AG04449 (cell line): ENCODE results near the gene PDP2.

Source experiments
- CTCF ChIA-PET: fragments of 350-600 bp; formaldehyde crosslinking; extraction: SDS; loops from one replicate; lab custom pipeline; 2021; ENCODE audit warnings: antibody characterized with exemption; lab: Yijun Ruan, JAX
- POLR2A ChIA-PET: fragments of 400-600, 350-600 bp; formaldehyde crosslinking; extraction: SDS; loops from one replicate; lab custom pipeline; 2020; ENCODE audit warnings: antibody characterized with exemption, inconsistent platforms; lab: Yijun Ruan, JAX
- DNase-seq: peaks from one replicate; pipeline ENCODE4 v3.0.0-alpha.2; 2010; ENCODE audit warnings: low read depth, low spot score
- H3K4me3 ChIP-seq: 2 replicates; pipeline ENCODE4 v1.5.1; 2011; ENCODE audit warnings: low read depth, mild to moderate bottlenecking, control low read depth, low read length
- TF ChIP-seq, protein P1 (sequence below): IDR thresholded peaks from one replicate; pipeline ENCODE4 v1.5.1; 2011; ENCODE audit warnings: mild to moderate bottlenecking, moderate library complexity, low read length, control low read depth, inconsistent platforms; ENCODE audit not compliant: insufficient read depth; ENCODE audit errors: missing control alignments

PDP2 gene

GRCh38 chr16:66927918-66928649 lies 47.8 kb downstream of the PDP2 start:
- ChIA-PET POLR2A (interaction anchor here (1.0 kb wide), 1 partner anchor 30 kb away, joined by 3 read pairs; no protein-coding TSS in a partner anchor), CTCF (interaction anchor here (1.0 to 15.4 kb wide), 7 partner anchors 10 to 173 kb away, joined by 3 to 350 read pairs (median 3); partner anchors contain the start of gene CDH16)
- TF ChIP-seq, protein P1, sequence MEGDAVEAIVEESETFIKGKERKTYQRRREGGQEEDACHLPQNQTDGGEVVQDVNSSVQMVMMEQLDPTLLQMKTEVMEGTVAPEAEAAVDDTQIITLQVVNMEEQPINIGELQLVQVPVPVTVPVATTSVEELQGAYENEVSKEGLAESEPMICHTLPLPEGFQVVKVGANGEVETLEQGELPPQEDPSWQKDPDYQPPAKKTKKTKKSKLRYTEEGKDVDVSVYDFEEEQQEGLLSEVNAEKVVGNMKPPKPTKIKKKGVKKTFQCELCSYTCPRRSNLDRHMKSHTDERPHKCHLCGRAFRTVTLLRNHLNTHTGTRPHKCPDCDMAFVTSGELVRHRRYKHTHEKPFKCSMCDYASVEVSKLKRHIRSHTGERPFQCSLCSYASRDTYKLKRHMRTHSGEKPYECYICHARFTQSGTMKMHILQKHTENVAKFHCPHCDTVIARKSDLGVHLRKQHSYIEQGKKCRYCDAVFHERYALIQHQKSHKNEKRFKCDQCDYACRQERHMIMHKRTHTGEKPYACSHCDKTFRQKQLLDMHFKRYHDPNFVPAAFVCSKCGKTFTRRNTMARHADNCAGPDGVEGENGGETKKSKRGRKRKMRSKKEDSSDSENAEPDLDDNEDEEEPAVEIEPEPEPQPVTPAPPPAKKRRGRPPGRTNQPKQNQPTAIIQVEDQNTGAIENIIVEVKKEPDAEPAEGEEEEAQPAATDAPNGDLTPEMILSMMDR, result no peak
- no peak for DNase-seq
- H3K4me3 ChIP-seq, result no peak overlapping the region

- CTCF ChIA-PET, result interaction anchor here (1.0 to 15.4 kb wide), 5 partner anchors 14 to 172 kb away, joined by 3 to 350 read pairs (median 3); no protein-coding TSS in a partner anchor
- POLR2A ChIA-PET, result interaction anchor here (0.9 to 1.0 kb wide), 2 partner anchors 30 to 34 kb away, joined by 3 to 4 read pairs; no protein-coding TSS in a partner anchor
- no peak overlapping the region for H3K4me3 ChIP-seq
- TF ChIP-seq, protein P1, result peak; percentile 37
- no peak for DNase-seq
These were observed 48.5 kb downstream of the PDP2 start for GRCh38 chr16:66928702-66929388.

DNA sequence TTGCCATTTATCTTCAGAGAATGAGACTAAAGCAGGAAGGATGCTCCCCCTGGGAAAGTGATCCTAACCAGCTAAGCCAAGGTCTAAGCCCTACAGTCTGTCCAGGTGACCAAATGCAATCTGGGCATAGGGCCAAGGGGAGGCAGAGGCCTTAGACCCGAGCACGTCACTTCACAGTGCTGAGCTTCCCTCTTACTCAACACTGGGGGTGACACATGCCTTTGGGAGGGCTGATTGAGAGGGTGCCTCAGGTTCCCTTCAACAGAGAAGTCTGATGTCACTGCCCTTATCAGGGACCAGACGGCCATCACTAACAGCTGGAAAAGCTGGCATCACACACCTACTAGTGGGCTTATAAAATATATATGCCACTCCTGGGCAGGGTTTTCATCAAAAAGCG lies 49.9 kb downstream of the PDP2 start:
- no peak overlapping the region for H3K4me3 ChIP-seq
- no peak for DNase-seq
- POLR2A ChIA-PET, result interaction anchor here (1.8 kb wide), 1 partner anchor 15 kb away, joined by 4 read pairs; no protein-coding TSS in a partner anchor
- CTCF ChIA-PET, result interaction anchor here (1.0 to 2.8 kb wide), 3 partner anchors 21 to 36 kb away, joined by 4 to 24 read pairs (median 4); no protein-coding TSS in a partner anchor
- TF ChIP-seq, protein P1, result no peak

DNA sequence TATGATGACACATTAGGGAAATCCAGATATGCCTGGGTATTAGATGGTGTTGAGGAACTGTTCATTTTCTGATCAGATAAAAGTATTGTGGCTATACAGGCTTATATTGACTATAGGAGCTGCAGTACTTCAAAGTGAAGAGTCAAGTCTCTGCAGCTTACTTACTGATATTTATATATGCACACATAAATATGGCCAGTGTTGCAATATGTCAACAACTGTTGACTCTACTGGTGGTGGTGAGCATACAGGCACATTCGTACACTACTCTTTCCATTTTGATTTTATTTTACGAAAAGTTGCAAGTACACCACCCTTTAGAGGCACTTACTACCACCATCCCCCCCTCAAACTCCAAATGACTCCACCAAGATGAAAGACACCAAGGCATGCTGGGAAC lies 51.4 kb downstream of the PDP2 start:
- TF ChIP-seq, protein P1, result no peak
- DNase-seq, result no peak
- CTCF ChIA-PET, result interaction anchor here (1.1 to 2.8 kb wide), 3 partner anchors 37 to 254 kb away, joined by 3 to 24 read pairs (median 3); partner anchors contain the start of gene NAE1
- no peak overlapping the region for H3K4me3 ChIP-seq
- POLR2A ChIA-PET, result interaction anchor here (1.8 kb wide), 1 partner anchor 14 kb away, joined by 4 read pairs; no protein-coding TSS in a partner anchor

- no peak for DNase-seq
- ChIA-PET CTCF (interaction anchor here (1.1 to 2.8 kb wide), 3 partner anchors 38 to 253 kb away, joined by 3 to 24 read pairs (median 3); partner anchors contain the start of gene NAE1), POLR2A (interaction anchor here (1.8 kb wide), 1 partner anchor 13 kb away, joined by 4 read pairs; no protein-coding TSS in a partner anchor)
- no peak overlapping the region for H3K4me3 ChIP-seq
- TF ChIP-seq, protein P1, result no peak
These were observed 51.8 kb downstream of the PDP2 start for GRCh38 chr16:66932076-66932475.

- POLR2A ChIA-PET, result no interaction called here
- CTCF ChIA-PET, result interaction anchor here (0.6 to 2.4 kb wide), 4 partner anchors 9 to 38 kb away, joined by 3 to 16 read pairs (median 4); no protein-coding TSS in a partner anchor
- TF ChIP-seq, protein P1, result no peak
These were observed 53.4 kb downstream of the PDP2 start for GRCh38 chr16:66933776-66934137.

More at GRCh38 chr16:66933776-66934137, 53.4 kb downstream of the PDP2 start:
- H3K4me3 ChIP-seq, result peak overlapping the region; percentile 97
- DNase-seq, result no peak
